ENCODE results near the gene MAP2.

DNA sequence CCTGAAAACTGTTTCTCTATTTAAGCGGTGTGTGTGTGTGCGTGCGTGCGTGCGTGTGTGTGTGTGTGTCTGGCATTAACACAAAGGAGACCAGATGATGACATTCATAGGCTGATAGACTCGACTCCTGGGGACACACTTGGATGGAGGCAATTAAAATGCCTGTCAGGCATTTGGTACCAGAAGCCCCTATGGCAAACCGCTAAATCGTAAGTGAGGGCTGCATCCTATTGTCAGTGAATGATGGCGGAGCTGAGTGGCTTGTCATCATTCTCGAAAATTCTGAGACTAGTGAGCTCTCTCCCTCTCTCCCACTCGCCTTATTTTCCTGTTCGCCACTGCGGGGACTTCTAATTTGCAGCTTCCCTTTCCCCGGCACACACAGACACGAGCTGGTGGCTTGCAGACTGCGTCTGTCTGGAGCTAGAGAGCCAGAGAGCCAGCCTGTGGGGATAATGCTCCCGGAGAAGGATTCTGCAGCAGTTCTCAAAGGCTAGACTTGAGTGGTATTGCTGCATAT lies 155.4 kb downstream of the MAP2 start:
- no peak for TF ChIP-seq POLR2A (IDR thresholded peaks at IDR 0.05)
- TF ChIP-seq, protein P1, sequence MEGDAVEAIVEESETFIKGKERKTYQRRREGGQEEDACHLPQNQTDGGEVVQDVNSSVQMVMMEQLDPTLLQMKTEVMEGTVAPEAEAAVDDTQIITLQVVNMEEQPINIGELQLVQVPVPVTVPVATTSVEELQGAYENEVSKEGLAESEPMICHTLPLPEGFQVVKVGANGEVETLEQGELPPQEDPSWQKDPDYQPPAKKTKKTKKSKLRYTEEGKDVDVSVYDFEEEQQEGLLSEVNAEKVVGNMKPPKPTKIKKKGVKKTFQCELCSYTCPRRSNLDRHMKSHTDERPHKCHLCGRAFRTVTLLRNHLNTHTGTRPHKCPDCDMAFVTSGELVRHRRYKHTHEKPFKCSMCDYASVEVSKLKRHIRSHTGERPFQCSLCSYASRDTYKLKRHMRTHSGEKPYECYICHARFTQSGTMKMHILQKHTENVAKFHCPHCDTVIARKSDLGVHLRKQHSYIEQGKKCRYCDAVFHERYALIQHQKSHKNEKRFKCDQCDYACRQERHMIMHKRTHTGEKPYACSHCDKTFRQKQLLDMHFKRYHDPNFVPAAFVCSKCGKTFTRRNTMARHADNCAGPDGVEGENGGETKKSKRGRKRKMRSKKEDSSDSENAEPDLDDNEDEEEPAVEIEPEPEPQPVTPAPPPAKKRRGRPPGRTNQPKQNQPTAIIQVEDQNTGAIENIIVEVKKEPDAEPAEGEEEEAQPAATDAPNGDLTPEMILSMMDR (IDR thresholded peaks at IDR 0.05) = no peak
